Measurements from ENCODE around the gene GUCA1A. TPM values are rescaled to one million over a fixed set of nuclear protein-coding genes. Genes with fewer than 3 reads are reported as not detected.
A peak's percentile ranks its signal among the peaks of the same experiment; 100 is the strongest.

Gene GUCA1A
- total RNA-seq = not detected in 2 replicates
- polyA plus RNA-seq (2012) = not detected

GRCh38 chr6:42173101-42173500 is at the start of gene GUCA1A:
Gene GUCA1A (plus strand): TSS chr6:42173364. CDS start chr6:42173614, 250 bp downstream.
- no peak for DNase-seq (ENCODE audit: low read depth)

GRCh38 chr6:42123379-42124103 is 49.6 kb upstream of the GUCA1A start:
- DNase-seq (ENCODE audit: low read depth) = no peak

GRCh38 chr6:42124223-42124836 is 48.8 kb upstream of the GUCA1A start:
- no peak for DNase-seq (ENCODE audit: low read depth)

GRCh38 chr6:42125231-42125630 is 47.9 kb upstream of the GUCA1A start:
- DNase-seq (ENCODE audit: low read depth) = no peak

- no peak for DNase-seq (ENCODE audit: low read depth)
These were observed 47.5 kb upstream of the GUCA1A start for GRCh38 chr6:42125663-42126062.

- DNase-seq (ENCODE audit: low read depth) = peak; percentile 93
These were observed 44.5 kb upstream of the GUCA1A start for GRCh38 chr6:42128460-42129359.

GRCh38 chr6:42129360-42129676 is 43.8 kb upstream of the GUCA1A start:
- DNase-seq (ENCODE audit: low read depth) = no peak

- peak; percentile 37 for DNase-seq (ENCODE audit: low read depth)
These were observed 41.6 kb upstream of the GUCA1A start for GRCh38 chr6:42131531-42131930.

GRCh38 chr6:42133926-42134325 is 39.2 kb upstream of the GUCA1A start:
- DNase-seq (ENCODE audit: low read depth) = no peak

GRCh38 chr6:42135161-42135560 is 38.0 kb upstream of the GUCA1A start:
- no peak for DNase-seq (ENCODE audit: low read depth)

- no peak for DNase-seq (ENCODE audit: low read depth)
These were observed 37.4 kb upstream of the GUCA1A start for GRCh38 chr6:42135722-42136121.

- DNase-seq (ENCODE audit: low read depth) = no peak
These were observed 36.5 kb upstream of the GUCA1A start for GRCh38 chr6:42136508-42137193.

- DNase-seq (ENCODE audit: low read depth) = no peak
These were observed 35.9 kb upstream of the GUCA1A start for GRCh38 chr6:42137194-42137753.

- DNase-seq (ENCODE audit: low read depth) = no peak
These were observed 35.0 kb upstream of the GUCA1A start for GRCh38 chr6:42138190-42138589.

- no peak for DNase-seq (ENCODE audit: low read depth)
These were observed 34.2 kb upstream of the GUCA1A start for GRCh38 chr6:42138630-42139619.

GRCh38 chr6:42140032-42140431 is 33.1 kb upstream of the GUCA1A start:
- DNase-seq (ENCODE audit: low read depth) = peak; percentile 74

- no peak for DNase-seq (ENCODE audit: low read depth)
These were observed 32.2 kb upstream of the GUCA1A start for GRCh38 chr6:42140756-42141602.

- no peak for DNase-seq (ENCODE audit: low read depth)
These were observed 31.5 kb upstream of the GUCA1A start for GRCh38 chr6:42141603-42142117.

Measured in myocyte (in vitro differentiated cells).